HEK293 (cell line): ENCODE measurements around the gene PHYH.

Source experiments
- GFI1B ChIP-seq: fragments of 450-650 bp; formaldehyde crosslinking; IDR thresholded peaks from 2 replicates; pipeline ENCODE4 v1.5.1; 2016; ENCODE audit warnings: missing biosample characterization, missing genetic modification characterization
- GLIS2 ChIP-seq: fragments of 450-650 bp; formaldehyde crosslinking; IDR thresholded peaks from 2 replicates; pipeline ENCODE4 v1.5.1; 2016; ENCODE audit warnings: missing biosample characterization, missing genetic modification characterization
- KLF1 ChIP-seq: fragments of 450-650 bp; formaldehyde crosslinking; IDR thresholded peaks from 2 replicates; pipeline ENCODE4 v1.5.1; 2016; ENCODE audit warnings: missing biosample characterization, missing genetic modification characterization
- KLF8 ChIP-seq: fragments of 450-650 bp; formaldehyde crosslinking; IDR thresholded peaks from 2 replicates; pipeline ENCODE4 v1.5.1; 2016; ENCODE audit warnings: missing biosample characterization, missing genetic modification characterization
- SP2 ChIP-seq: fragments of 450-650 bp; formaldehyde crosslinking; IDR thresholded peaks from 2 replicates; pipeline ENCODE4 v1.5.1; 2016; ENCODE audit warnings: missing biosample characterization, missing genetic modification characterization
- ZBTB20 ChIP-seq: fragments of 450-650 bp; formaldehyde crosslinking; IDR thresholded peaks from 2 replicates; pipeline ENCODE4 v1.5.1; 2016; ENCODE audit warnings: missing biosample characterization, missing genetic modification characterization
- ZBTB8A ChIP-seq: fragments of 450-650 bp; formaldehyde crosslinking; IDR thresholded peaks from 2 replicates; pipeline ENCODE4 v1.5.1; 2016; ENCODE audit warnings: missing biosample characterization, missing genetic modification characterization
- ZFP69B ChIP-seq: fragments of 450-650 bp; formaldehyde crosslinking; IDR thresholded peaks from 2 replicates; pipeline ENCODE4 v1.5.1; 2016; ENCODE audit warnings: missing biosample characterization, missing genetic modification characterization
- ZNF610 ChIP-seq: fragments of 450-650 bp; formaldehyde crosslinking; IDR thresholded peaks from 2 replicates; pipeline ENCODE4 v1.5.1; 2016; ENCODE audit warnings: missing biosample characterization, missing genetic modification characterization, borderline replicate concordance
- ZNF658 ChIP-seq: fragments of 450-650 bp; formaldehyde crosslinking; IDR thresholded peaks from 2 replicates; pipeline ENCODE4; 2016; ENCODE audit warnings: missing biosample characterization, missing genetic modification characterization
- TF ChIP-seq, protein P1 (sequence below): fragments of 450-650 bp; formaldehyde crosslinking; optimal IDR thresholded peaks from 2 replicates; pipeline ENCODE3; 2016; ENCODE audit warnings: missing biosample characterization, mild to moderate bottlenecking, missing genetic modification characterization
- TF ChIP-seq, protein P2 (sequence below): fragments of 450-650 bp; formaldehyde crosslinking; IDR thresholded peaks from 2 replicates; pipeline ENCODE4 v1.5.1; 2016; ENCODE audit warnings: missing biosample characterization, missing genetic modification characterization, borderline replicate concordance
- TF ChIP-seq, protein P3 (sequence below): fragments of 450-650 bp; formaldehyde crosslinking; IDR thresholded peaks from 2 replicates; pipeline ENCODE4 v1.5.1; 2016; ENCODE audit warnings: missing biosample characterization, missing genetic modification characterization
- TF ChIP-seq, protein P4 (sequence below): fragments of 450-650 bp; formaldehyde crosslinking; IDR thresholded peaks from 2 replicates; pipeline ENCODE4 v1.5.1; 2017; ENCODE audit warnings: missing biosample characterization, missing genetic modification characterization
- TF ChIP-seq, protein P5 (sequence below): fragments of 450-650 bp; formaldehyde crosslinking; IDR thresholded peaks from 2 replicates; pipeline ENCODE4 v1.5.1; 2016; ENCODE audit warnings: missing biosample characterization, missing genetic modification characterization
- TF ChIP-seq, protein P6 (sequence below): fragments of 450-650 bp; formaldehyde crosslinking; IDR thresholded peaks from 2 replicates; pipeline ENCODE4 v1.5.1; 2016; ENCODE audit warnings: missing biosample characterization, missing genetic modification characterization

PHYH gene

DNA sequence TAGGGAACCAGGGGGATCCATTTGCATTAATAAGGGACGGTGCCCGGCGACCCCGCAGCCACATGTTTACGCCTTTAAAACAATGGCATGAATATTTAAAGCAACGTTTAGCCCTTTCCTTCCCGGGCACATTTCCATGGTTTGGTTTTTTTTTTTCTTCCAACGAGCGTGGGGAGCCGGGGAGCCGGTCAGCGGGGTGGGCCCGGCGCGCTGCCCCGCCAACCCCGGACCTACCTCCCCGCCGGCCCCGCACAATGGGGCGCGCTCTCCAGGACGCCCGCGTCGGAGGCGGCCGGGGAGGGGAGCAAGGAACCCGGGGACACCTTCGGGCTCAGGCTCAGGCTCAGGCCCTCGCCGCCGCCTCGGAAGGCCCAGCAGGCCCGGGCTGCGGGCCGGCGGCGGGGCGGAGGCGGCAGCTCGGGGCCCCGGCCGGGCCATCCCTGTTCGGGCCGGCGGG, 47.2 kb upstream of the PHYH start (continued):
- TF ChIP-seq, protein P1, sequence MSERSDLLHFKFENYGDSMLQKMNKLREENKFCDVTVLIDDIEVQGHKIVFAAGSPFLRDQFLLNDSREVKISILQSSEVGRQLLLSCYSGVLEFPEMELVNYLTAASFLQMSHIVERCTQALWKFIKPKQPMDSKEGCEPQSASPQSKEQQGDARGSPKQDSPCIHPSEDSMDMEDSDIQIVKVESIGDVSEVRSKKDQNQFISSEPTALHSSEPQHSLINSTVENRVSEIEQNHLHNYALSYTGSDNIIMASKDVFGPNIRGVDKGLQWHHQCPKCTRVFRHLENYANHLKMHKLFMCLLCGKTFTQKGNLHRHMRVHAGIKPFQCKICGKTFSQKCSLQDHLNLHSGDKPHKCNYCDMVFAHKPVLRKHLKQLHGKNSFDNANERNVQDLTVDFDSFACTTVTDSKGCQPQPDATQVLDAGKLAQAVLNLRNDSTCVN (tag by site-specific recombination): peak; percentile 60
- TF ChIP-seq, protein P2, sequence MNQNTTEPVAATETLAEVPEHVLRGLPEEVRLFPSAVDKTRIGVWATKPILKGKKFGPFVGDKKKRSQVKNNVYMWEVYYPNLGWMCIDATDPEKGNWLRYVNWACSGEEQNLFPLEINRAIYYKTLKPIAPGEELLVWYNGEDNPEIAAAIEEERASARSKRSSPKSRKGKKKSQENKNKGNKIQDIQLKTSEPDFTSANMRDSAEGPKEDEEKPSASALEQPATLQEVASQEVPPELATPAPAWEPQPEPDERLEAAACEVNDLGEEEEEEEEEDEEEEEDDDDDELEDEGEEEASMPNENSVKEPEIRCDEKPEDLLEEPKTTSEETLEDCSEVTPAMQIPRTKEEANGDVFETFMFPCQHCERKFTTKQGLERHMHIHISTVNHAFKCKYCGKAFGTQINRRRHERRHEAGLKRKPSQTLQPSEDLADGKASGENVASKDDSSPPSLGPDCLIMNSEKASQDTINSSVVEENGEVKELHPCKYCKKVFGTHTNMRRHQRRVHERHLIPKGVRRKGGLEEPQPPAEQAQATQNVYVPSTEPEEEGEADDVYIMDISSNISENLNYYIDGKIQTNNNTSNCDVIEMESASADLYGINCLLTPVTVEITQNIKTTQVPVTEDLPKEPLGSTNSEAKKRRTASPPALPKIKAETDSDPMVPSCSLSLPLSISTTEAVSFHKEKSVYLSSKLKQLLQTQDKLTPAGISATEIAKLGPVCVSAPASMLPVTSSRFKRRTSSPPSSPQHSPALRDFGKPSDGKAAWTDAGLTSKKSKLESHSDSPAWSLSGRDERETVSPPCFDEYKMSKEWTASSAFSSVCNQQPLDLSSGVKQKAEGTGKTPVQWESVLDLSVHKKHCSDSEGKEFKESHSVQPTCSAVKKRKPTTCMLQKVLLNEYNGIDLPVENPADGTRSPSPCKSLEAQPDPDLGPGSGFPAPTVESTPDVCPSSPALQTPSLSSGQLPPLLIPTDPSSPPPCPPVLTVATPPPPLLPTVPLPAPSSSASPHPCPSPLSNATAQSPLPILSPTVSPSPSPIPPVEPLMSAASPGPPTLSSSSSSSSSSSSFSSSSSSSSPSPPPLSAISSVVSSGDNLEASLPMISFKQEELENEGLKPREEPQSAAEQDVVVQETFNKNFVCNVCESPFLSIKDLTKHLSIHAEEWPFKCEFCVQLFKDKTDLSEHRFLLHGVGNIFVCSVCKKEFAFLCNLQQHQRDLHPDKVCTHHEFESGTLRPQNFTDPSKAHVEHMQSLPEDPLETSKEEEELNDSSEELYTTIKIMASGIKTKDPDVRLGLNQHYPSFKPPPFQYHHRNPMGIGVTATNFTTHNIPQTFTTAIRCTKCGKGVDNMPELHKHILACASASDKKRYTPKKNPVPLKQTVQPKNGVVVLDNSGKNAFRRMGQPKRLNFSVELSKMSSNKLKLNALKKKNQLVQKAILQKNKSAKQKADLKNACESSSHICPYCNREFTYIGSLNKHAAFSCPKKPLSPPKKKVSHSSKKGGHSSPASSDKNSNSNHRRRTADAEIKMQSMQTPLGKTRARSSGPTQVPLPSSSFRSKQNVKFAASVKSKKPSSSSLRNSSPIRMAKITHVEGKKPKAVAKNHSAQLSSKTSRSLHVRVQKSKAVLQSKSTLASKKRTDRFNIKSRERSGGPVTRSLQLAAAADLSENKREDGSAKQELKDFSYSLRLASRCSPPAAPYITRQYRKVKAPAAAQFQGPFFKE: no peak
- TF ChIP-seq ZFP69B (peak; percentile 80), ZBTB20 (tag by site-specific recombination) (peak; percentile 96), KLF1 (no peak), GLIS2 (peak; percentile 78), GFI1B (tag by site-specific recombination) (no peak), KLF8 (0 out of 2 replicates have a peak, but pooled peaks have one; percentile 16), SP2 (tag by site-specific recombination) (no peak; the same call in 1 of the 2 replicates), ZNF658 (no peak), ZBTB8A (tag by site-specific recombination) (peak; percentile 79), ZNF610 (tag by site-specific recombination) (no peak)
- TF ChIP-seq, protein P3, sequence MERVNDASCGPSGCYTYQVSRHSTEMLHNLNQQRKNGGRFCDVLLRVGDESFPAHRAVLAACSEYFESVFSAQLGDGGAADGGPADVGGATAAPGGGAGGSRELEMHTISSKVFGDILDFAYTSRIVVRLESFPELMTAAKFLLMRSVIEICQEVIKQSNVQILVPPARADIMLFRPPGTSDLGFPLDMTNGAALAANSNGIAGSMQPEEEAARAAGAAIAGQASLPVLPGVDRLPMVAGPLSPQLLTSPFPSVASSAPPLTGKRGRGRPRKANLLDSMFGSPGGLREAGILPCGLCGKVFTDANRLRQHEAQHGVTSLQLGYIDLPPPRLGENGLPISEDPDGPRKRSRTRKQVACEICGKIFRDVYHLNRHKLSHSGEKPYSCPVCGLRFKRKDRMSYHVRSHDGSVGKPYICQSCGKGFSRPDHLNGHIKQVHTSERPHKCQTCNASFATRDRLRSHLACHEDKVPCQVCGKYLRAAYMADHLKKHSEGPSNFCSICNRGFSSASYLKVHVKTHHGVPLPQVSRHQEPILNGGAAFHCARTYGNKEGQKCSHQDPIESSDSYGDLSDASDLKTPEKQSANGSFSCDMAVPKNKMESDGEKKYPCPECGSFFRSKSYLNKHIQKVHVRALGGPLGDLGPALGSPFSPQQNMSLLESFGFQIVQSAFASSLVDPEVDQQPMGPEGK (tag by site-specific recombination): peak; percentile 29; the same call in 1 of the 2 replicates
- TF ChIP-seq, protein P4, sequence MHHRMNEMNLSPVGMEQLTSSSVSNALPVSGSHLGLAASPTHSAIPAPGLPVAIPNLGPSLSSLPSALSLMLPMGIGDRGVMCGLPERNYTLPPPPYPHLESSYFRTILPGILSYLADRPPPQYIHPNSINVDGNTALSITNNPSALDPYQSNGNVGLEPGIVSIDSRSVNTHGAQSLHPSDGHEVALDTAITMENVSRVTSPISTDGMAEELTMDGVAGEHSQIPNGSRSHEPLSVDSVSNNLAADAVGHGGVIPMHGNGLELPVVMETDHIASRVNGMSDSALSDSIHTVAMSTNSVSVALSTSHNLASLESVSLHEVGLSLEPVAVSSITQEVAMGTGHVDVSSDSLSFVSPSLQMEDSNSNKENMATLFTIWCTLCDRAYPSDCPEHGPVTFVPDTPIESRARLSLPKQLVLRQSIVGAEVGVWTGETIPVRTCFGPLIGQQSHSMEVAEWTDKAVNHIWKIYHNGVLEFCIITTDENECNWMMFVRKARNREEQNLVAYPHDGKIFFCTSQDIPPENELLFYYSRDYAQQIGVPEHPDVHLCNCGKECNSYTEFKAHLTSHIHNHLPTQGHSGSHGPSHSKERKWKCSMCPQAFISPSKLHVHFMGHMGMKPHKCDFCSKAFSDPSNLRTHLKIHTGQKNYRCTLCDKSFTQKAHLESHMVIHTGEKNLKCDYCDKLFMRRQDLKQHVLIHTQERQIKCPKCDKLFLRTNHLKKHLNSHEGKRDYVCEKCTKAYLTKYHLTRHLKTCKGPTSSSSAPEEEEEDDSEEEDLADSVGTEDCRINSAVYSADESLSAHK (tag by site-specific recombination): no peak; the same call in 1 of the 2 replicates
- TF ChIP-seq, protein P5, sequence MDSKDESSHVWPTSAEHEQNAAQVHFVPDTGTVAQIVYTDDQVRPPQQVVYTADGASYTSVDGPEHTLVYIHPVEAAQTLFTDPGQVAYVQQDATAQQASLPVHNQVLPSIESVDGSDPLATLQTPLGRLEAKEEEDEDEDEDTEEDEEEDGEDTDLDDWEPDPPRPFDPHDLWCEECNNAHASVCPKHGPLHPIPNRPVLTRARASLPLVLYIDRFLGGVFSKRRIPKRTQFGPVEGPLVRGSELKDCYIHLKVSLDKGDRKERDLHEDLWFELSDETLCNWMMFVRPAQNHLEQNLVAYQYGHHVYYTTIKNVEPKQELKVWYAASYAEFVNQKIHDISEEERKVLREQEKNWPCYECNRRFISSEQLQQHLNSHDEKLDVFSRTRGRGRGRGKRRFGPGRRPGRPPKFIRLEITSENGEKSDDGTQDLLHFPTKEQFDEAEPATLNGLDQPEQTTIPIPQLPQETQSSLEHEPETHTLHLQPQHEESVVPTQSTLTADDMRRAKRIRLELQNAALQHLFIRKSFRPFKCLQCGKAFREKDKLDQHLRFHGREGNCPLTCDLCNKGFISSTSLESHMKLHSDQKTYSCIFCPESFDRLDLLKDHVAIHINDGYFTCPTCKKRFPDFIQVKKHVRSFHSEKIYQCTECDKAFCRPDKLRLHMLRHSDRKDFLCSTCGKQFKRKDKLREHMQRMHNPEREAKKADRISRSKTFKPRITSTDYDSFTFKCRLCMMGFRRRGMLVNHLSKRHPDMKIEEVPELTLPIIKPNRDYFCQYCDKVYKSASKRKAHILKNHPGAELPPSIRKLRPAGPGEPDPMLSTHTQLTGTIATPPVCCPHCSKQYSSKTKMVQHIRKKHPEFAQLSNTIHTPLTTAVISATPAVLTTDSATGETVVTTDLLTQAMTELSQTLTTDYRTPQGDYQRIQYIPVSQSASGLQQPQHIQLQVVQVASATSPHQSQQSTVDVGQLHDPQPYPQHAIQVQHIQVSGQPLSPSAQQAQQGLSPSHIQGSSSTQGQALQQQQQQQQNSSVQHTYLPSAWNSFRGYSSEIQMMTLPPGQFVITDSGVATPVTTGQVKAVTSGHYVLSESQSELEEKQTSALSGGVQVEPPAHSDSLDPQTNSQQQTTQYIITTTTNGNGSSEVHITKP (tag by site-specific recombination): peak; percentile 66
- TF ChIP-seq, protein P6, sequence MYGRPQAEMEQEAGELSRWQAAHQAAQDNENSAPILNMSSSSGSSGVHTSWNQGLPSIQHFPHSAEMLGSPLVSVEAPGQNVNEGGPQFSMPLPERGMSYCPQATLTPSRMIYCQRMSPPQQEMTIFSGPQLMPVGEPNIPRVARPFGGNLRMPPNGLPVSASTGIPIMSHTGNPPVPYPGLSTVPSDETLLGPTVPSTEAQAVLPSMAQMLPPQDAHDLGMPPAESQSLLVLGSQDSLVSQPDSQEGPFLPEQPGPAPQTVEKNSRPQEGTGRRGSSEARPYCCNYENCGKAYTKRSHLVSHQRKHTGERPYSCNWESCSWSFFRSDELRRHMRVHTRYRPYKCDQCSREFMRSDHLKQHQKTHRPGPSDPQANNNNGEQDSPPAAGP (tag by site-specific recombination): no peak
- TF ChIP-seq, all 188 proteins: peak for 14
